H9 (cell line): ENCODE data around the gene HHATL. TPM values are rescaled to one million over a fixed set of nuclear protein-coding genes. Genes with fewer than 3 reads are reported as not detected.

Source experiments
- DNase-seq: peaks from one replicate; pipeline ENCODE4 v3.0.0-alpha.2; 2017
- H2AFZ ChIP-seq: one replicate; pipeline ENCODE4 v1.6.1; 2013; ENCODE audit warnings: mild to moderate bottlenecking, low read length, control low read depth, moderate library complexity
- H2AK5ac ChIP-seq: 2 replicates; pipeline ENCODE4 v1.6.1; 2013; ENCODE audit warnings: low read length, control low read depth, mixed read lengths; ENCODE audit not compliant: insufficient read length
- H2BK120ac ChIP-seq: one replicate; pipeline ENCODE4 v1.6.1; 2013; ENCODE audit warnings: low read depth, mild to moderate bottlenecking, low read length, control low read depth, inconsistent platforms; ENCODE audit not compliant: poor library complexity, severe bottlenecking
- H2BK12ac ChIP-seq: 2 replicates; pipeline ENCODE4 v1.6.1; 2013; ENCODE audit warnings: low read length, control low read depth, mixed read lengths, low read depth; ENCODE audit not compliant: insufficient read length
- H2BK15ac ChIP-seq: 2 replicates; pipeline ENCODE4 v1.6.1; 2013; ENCODE audit warnings: low read depth, low read length, control low read depth
- H2BK20ac ChIP-seq: one replicate; pipeline ENCODE4 v1.6.1; 2013; ENCODE audit warnings: low read depth, mild to moderate bottlenecking, low read length, control low read depth, inconsistent platforms; ENCODE audit not compliant: poor library complexity, severe bottlenecking
- H2BK5ac ChIP-seq: 2 replicates; pipeline ENCODE4 v1.6.1; 2013; ENCODE audit warnings: low read length, control low read depth, mixed read lengths; ENCODE audit not compliant: insufficient read length
- H3K14ac ChIP-seq: 2 replicates; pipeline ENCODE4 v1.6.1; 2013; ENCODE audit warnings: low read length, control low read depth; ENCODE audit not compliant: insufficient read depth
- H3K18ac ChIP-seq: 2 replicates; pipeline ENCODE4 v1.6.1; 2013; ENCODE audit warnings: low read depth, mild to moderate bottlenecking, mixed read lengths, low read length, control low read depth; ENCODE audit not compliant: insufficient read length
- H3K23ac ChIP-seq: 2 replicates; pipeline ENCODE4 v1.6.1; 2013; ENCODE audit warnings: low read length, control low read depth, mixed read lengths, low read depth; ENCODE audit not compliant: insufficient read length
- H3K23me2 ChIP-seq: 2 replicates; pipeline ENCODE4 v1.6.1; 2013; ENCODE audit warnings: low read depth, mild to moderate bottlenecking, mixed read lengths, low read length, control low read depth; ENCODE audit not compliant: insufficient read length, poor library complexity, severe bottlenecking
- H3K27ac ChIP-seq: 2 replicates; pipeline ENCODE4 v1.5.1; 2013; ENCODE audit warnings: low read length, control low read depth, mixed read lengths, low read depth; ENCODE audit not compliant: insufficient read length
- H3K27me3 ChIP-seq: 2 replicates; pipeline ENCODE4 v1.6.1; 2013; ENCODE audit warnings: low read length, control low read depth, inconsistent platforms; ENCODE audit not compliant: insufficient read depth
- H3K4ac ChIP-seq: 2 replicates; pipeline ENCODE4 v1.6.1; 2013; ENCODE audit warnings: low read depth, mild to moderate bottlenecking, control low read depth, inconsistent platforms, low read length, moderate library complexity
- H3K4me1 ChIP-seq: 2 replicates; pipeline ENCODE4 v1.6.1; 2013; ENCODE audit warnings: low read length, control low read depth, inconsistent platforms; ENCODE audit not compliant: insufficient read depth
- H3K4me2 ChIP-seq: 2 replicates; pipeline ENCODE4 v1.6.1; 2013; ENCODE audit warnings: low read length, control low read depth, mixed read lengths; ENCODE audit not compliant: insufficient read length, insufficient read depth
- H3K56ac ChIP-seq: 2 replicates; pipeline ENCODE4 v1.6.1; 2013; ENCODE audit warnings: low read depth, mild to moderate bottlenecking, mixed read lengths, low read length, control low read depth; ENCODE audit not compliant: insufficient read length
- H3K79me1 ChIP-seq: 2 replicates; pipeline ENCODE4 v1.6.1; 2013; ENCODE audit warnings: low read depth, mild to moderate bottlenecking, moderate library complexity, low read length, control low read depth, inconsistent platforms; ENCODE audit not compliant: insufficient read depth, poor library complexity, severe bottlenecking
- H3K79me2 ChIP-seq: 2 replicates; pipeline ENCODE4 v1.6.1; 2013; ENCODE audit warnings: low read length, control low read depth, inconsistent platforms; ENCODE audit not compliant: insufficient read depth
- H3K9ac ChIP-seq: 2 replicates; pipeline ENCODE4 v1.6.1; 2013; ENCODE audit warnings: low read length, control low read depth, mixed read lengths; ENCODE audit not compliant: insufficient read length; ENCODE audit errors: extremely low read depth
- H3K9me3 ChIP-seq: one replicate; pipeline ENCODE4 v1.6.1; 2013; ENCODE audit warnings: low read depth, low read length, inconsistent platforms; ENCODE audit not compliant: control insufficient read depth
- H3T11ph ChIP-seq: one replicate; pipeline ENCODE4 v1.6.1; 2013; ENCODE audit warnings: mild to moderate bottlenecking, low read length, control low read depth, inconsistent platforms
- H4K20me1 ChIP-seq: one replicate; pipeline ENCODE4 v1.6.1; 2013; ENCODE audit not compliant: control insufficient read depth, insufficient read length, insufficient read depth
- H4K5ac ChIP-seq: 2 replicates; pipeline ENCODE4 v1.6.1; 2013; ENCODE audit warnings: low read depth, mild to moderate bottlenecking, mixed read lengths, low read length, control low read depth; ENCODE audit not compliant: insufficient read length
- H4K8ac ChIP-seq: replicated peaks from 2 replicates; pipeline ENCODE4 v1.6.1; 2013; ENCODE audit warnings: low read length, control low read depth, mixed read lengths, low read depth; ENCODE audit not compliant: insufficient read length
- H4K91ac ChIP-seq: 2 replicates; pipeline ENCODE4 v1.6.1; 2013; ENCODE audit warnings: low read depth, mild to moderate bottlenecking, moderate library complexity, mixed read lengths, low read length, control low read depth; ENCODE audit not compliant: insufficient read length
- H3K27ac Mint-ChIP-seq, 3 experiments: 2 replicates in 2 of 3; 3 replicates in 1 of 3; pipeline ENCODE4 v1.8.0; 2020 to 2021; ENCODE audit warnings: mixed read lengths in 3 of 3, mild to moderate bottlenecking in 1 of 3, moderate library complexity in 1 of 3
- H3K27me3 Mint-ChIP-seq: 2 replicates; pipeline ENCODE4 v1.8.0; 2021; ENCODE audit warnings: low read depth, mild to moderate bottlenecking, moderate library complexity, mixed read lengths
- H3K36me3 Mint-ChIP-seq, 3 experiments: 2 replicates in 2 of 3; 3 replicates in 1 of 3; pipeline ENCODE4 v1.8.0; 2020 to 2021; ENCODE audit warnings: low read depth in 3 of 3, mixed read lengths in 3 of 3; ENCODE audit not compliant: insufficient read depth in 1 of 3
- H3K4me1 Mint-ChIP-seq, 2 experiments: 2 replicates each; pipeline ENCODE4 v1.8.0; 2020; ENCODE audit warnings: mixed read lengths in 2 of 2
- H3K4me3 Mint-ChIP-seq, 2 experiments: 2 replicates in 1 of 2; 3 replicates in 1 of 2; pipeline ENCODE4 v1.8.0; 2020 to 2021; ENCODE audit warnings: mild to moderate bottlenecking in 2 of 2, mixed read lengths in 2 of 2, moderate library complexity in 1 of 2
- H3K9me3 Mint-ChIP-seq, 2 experiments: 2 replicates in 1 of 2; 3 replicates in 1 of 2; pipeline ENCODE4 v1.8.0; 2020; ENCODE audit warnings: mild to moderate bottlenecking in 2 of 2, mixed read lengths in 2 of 2, moderate library complexity in 1 of 2
- total RNA-seq: library from RNA; stranded (reverse); gene quantifications from 2 replicates; pipeline ENCODE4 v1.2.1, GENCODE V29; 2021
- TF ChIP-seq, protein P1 (sequence below): fragments of 200-600 bp; sonication (generic); conservative IDR thresholded peaks from 3 replicates; pipeline ENCODE4 v1.8.0; 2021; ENCODE audit warnings: antibody characterized with exemption, mild to moderate bottlenecking

Gene HHATL
- total RNA-seq, 1 experiment from 2014 or later: 0.46 TPM

DNA sequence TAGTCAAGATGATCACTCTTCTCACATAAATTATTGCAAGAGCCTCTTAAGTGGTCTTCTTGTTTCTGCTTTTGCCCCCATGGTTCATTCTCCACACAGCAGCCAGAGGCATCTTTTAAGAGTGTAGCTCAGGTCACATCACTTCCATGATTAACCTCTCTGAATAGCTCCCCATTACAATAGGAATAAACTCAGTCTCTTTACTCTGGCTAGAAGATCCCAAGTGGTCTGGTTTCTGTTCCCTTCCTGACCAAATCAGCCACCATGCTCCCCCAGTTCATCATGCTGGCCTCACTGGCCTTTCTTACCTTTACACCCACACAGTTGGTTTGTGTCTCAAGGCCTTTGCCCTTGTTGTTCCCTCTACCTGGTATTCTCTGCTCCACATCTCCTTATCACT, 8.2 kb downstream of the HHATL start:
- TF ChIP-seq, protein P1, sequence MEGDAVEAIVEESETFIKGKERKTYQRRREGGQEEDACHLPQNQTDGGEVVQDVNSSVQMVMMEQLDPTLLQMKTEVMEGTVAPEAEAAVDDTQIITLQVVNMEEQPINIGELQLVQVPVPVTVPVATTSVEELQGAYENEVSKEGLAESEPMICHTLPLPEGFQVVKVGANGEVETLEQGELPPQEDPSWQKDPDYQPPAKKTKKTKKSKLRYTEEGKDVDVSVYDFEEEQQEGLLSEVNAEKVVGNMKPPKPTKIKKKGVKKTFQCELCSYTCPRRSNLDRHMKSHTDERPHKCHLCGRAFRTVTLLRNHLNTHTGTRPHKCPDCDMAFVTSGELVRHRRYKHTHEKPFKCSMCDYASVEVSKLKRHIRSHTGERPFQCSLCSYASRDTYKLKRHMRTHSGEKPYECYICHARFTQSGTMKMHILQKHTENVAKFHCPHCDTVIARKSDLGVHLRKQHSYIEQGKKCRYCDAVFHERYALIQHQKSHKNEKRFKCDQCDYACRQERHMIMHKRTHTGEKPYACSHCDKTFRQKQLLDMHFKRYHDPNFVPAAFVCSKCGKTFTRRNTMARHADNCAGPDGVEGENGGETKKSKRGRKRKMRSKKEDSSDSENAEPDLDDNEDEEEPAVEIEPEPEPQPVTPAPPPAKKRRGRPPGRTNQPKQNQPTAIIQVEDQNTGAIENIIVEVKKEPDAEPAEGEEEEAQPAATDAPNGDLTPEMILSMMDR: no peak
- Histone ChIP-seq H2BK20ac (no peak overlapping the region), H3K18ac (no peak overlapping the region), H2BK15ac (no peak overlapping the region), H2AFZ (no peak overlapping the region), H2AK5ac (no peak overlapping the region), H2BK120ac (no peak overlapping the region), H3K27ac (no peak overlapping the region), H3K4ac (no peak overlapping the region), H3K79me2 (no peaks in the 10 kb centered on the region), H3K9ac (no peak overlapping the region), H3K79me1 (no peaks in the 10 kb centered on the region), H3K14ac (no peak overlapping the region), H2BK5ac (no peak overlapping the region), H3K56ac (no peak overlapping the region), H3K9me3 (no peaks in the 10 kb centered on the region), H3K23me2 (no peaks in the 10 kb centered on the region), H2BK12ac (no peak overlapping the region), H3T11ph (no peak overlapping the region), H3K4me2 (no peak overlapping the region), H4K8ac (no peak overlapping the region), H4K91ac (no peak overlapping the region), H3K23ac (no peak overlapping the region), H3K27me3 (no peaks in the 10 kb centered on the region; the same call in 1 of the 2 replicates), H3K4me1 (no peaks in the 10 kb centered on the region), H4K5ac (no peak overlapping the region), H4K20me1 (no peaks in the 10 kb centered on the region)
- Mint-ChIP-seq H3K4me3 (no peak overlapping the region), H3K27me3 (peaks cover 7% of the 10 kb centered on the region), H3K4me1 (peaks cover 9 to 14% of the 10 kb centered on the region in 2 experiments), H3K27ac (no peak overlapping the region), H3K36me3 (no peaks in the 10 kb centered on the region; a peak in 1 of 7 replicates), H3K9me3 (no peaks in the 10 kb centered on the region)
- DNase-seq: no peak
